Colonic mucosa (tissue), 4 donors: ENCODE results near the gene CALM1. TPM values are rescaled to one million over a fixed set of nuclear protein-coding genes. Genes with fewer than 3 reads are reported as not detected.

Experiments
- DNase-seq: peaks from one replicate; pipeline ENCODE4 v3.0.0-alpha.2; 2020
- H3K27ac ChIP-seq: fragments of 200-600 bp; one replicate; pipeline ENCODE4 v1.8.0; 2021
- H3K27me3 ChIP-seq: fragments of 200-600 bp; one replicate; pipeline ENCODE4 v1.8.0; 2021
- H3K36me3 ChIP-seq: fragments of 200-600 bp; one replicate; pipeline ENCODE4 v1.8.0; 2021
- H3K4me1 ChIP-seq: fragments of 200-600 bp; one replicate; pipeline ENCODE4 v1.8.0; 2021; ENCODE audit warnings: mild to moderate bottlenecking
- H3K4me3 ChIP-seq: fragments of 200-600 bp; one replicate; pipeline ENCODE4 v1.8.0; 2021
- H3K9ac ChIP-seq, 2 donors: one replicate each; pipeline ENCODE4 v1.7.0; 2013; ENCODE audit warnings: control low read depth in 2 of 2, low read depth in 2 of 2, low read length in 2 of 2
- H3K9me3 ChIP-seq: fragments of 200-600 bp; one replicate; pipeline ENCODE4 v1.8.0; 2021
- intact Hi-C: fragments of 100-400 bp; cut with DNase I; formaldehyde crosslinking; loops from one replicate; pipeline ENCODE4 v1.14.1; 2022
- total RNA-seq, 2 donors: library from RNA; stranded (reverse); fragmentation: NEBNext Ultra II Directional in 1 of 2; extraction: Animal tissue kit (Norgen Biotek cat#: 25700) in 1 of 2; gene quantifications; one replicate each; pipeline ENCODE4 v1.2.1, GENCODE V29; 2021
- TF ChIP-seq, protein P1 (sequence below): fragments of 200-600 bp; IDR thresholded peaks from one replicate; pipeline ENCODE4 v1.8.0; 2022; ENCODE audit warnings: antibody characterized with exemption, mild to moderate bottlenecking
- donor health status: healthy.
- donor health status: DM: no; HTN: no; CAD: no.
- donor health status: DM: no; HTN: no; CAD: no.

The CALM1 gene
- total RNA-seq, 2 donors from 2014 or later: 676 to 714 TPM

DNA sequence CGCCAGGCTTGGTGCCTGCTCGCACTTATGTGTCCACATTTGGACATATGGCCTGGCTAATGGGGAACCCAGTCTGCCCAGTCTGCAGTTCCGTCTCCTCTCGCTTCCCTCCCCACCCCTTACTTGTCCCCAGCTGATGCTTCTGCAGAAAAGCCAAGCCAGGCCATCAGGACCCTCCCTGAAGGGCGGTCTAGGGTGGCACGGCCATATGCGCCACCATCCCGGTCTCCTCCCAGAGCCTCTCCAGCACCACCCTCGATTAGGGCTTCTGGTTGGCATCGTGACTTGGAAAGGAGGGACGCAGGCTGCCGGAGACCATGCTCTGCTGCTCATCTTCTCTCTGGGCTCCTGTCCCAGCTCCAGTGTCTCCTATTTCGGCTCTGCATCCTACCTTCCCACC, 54.6 kb downstream of the CALM1 start:
- Histone ChIP-seq H3K27ac (no peak overlapping the region), H3K9me3 (no peaks in the 10 kb centered on the region), H3K36me3 (no peaks in the 10 kb centered on the region), H3K4me3 (no peak overlapping the region), H3K27me3 (no peaks in the 10 kb centered on the region), H3K4me1 (no peaks in the 10 kb centered on the region), H3K9ac (no peak overlapping the region)
- TF ChIP-seq, protein P1, sequence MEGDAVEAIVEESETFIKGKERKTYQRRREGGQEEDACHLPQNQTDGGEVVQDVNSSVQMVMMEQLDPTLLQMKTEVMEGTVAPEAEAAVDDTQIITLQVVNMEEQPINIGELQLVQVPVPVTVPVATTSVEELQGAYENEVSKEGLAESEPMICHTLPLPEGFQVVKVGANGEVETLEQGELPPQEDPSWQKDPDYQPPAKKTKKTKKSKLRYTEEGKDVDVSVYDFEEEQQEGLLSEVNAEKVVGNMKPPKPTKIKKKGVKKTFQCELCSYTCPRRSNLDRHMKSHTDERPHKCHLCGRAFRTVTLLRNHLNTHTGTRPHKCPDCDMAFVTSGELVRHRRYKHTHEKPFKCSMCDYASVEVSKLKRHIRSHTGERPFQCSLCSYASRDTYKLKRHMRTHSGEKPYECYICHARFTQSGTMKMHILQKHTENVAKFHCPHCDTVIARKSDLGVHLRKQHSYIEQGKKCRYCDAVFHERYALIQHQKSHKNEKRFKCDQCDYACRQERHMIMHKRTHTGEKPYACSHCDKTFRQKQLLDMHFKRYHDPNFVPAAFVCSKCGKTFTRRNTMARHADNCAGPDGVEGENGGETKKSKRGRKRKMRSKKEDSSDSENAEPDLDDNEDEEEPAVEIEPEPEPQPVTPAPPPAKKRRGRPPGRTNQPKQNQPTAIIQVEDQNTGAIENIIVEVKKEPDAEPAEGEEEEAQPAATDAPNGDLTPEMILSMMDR: no peak
- intact Hi-C loops: no loop called here
- no peak for DNase-seq

DNA sequence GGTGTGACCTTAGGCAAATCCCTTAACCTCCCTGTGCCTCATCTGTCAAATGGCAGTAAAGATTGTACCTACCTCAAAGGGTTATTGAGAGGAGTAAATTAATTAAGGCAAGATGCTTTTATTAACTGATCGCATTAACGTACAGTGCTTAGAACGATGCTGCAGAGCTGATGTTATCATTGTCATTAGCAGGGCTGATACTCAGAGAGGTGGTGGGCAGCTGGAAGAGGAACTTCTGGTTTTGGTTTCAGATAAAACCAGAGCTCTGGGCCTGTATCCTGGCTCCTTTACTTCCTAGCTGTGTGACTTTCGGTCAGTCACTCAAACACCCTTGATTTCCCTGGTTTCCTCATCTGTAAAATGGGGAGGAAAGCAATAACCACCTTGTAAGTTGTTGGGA, 55.1 kb downstream of the CALM1 start:
- no peaks in the 10 kb centered on the region for H3K4me1 ChIP-seq
- H3K9me3 ChIP-seq: no peaks in the 10 kb centered on the region
- H3K9ac ChIP-seq: no peak overlapping the region
- TF ChIP-seq, protein P1: no peak
- H3K27ac ChIP-seq: no peak overlapping the region
- no peaks in the 10 kb centered on the region for H3K27me3 ChIP-seq
- H3K4me3 ChIP-seq: no peak overlapping the region
- DNase-seq: no peak
- no peaks in the 10 kb centered on the region for H3K36me3 ChIP-seq
- intact Hi-C loops: no loop called here

DNA sequence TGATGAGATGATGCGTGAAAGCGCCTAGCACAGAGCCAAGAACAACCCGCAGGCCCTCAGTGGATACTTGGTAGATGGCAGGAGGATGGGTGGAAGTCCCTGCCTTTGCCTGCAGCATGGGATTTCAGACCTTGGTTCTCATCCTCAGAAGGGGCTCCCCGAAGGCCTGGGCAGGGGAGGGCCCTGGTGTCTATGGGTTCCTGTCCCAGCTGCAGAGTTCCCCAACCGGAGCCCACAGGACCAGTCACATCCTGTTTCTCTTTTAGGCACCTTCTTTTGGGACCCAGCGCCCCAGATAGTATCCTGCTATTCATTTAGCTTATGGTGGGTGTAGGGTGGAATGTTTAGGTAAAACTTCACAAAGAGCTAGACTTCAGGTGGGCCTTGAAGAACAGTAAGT, 55.5 kb downstream of the CALM1 start:
- H3K4me1 ChIP-seq: no peaks in the 10 kb centered on the region
- no peak for DNase-seq
- no peak overlapping the region for H3K4me3 ChIP-seq
- no peak overlapping the region for H3K27ac ChIP-seq
- intact Hi-C loops: no loop called here
- no peak overlapping the region for H3K9ac ChIP-seq
- TF ChIP-seq, protein P1: no peak
- H3K27me3 ChIP-seq: no peaks in the 10 kb centered on the region
- no peaks in the 10 kb centered on the region for H3K9me3 ChIP-seq
- no peaks in the 10 kb centered on the region for H3K36me3 ChIP-seq

DNA sequence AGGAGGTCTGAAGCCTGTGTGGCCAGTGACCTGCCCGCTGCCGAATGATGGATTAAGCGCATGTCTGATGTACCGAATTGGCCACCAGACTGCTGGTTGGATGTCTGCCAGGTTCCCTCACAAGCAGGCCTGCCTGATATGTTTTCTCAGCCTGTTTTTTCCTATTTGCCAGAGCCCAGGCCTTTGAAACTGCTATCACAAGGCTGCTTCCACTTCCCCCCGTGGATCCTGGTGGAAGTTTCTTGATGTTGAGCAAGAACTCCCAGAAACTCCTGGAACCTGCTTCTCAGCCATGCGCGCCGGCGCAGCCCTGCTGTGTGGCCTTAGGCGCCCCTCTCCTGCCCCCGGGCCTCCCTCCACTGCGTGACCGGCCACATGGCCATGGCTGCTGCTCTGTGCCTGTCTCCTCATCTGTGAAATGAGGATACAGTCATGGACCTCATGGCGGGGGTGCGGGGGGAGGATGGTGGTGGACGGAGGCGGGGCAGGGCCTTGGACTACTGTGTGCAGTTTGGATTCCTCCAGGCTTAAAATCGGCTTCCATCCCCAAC, 56.6 kb downstream of the CALM1 start:
- Histone ChIP-seq H3K27ac (no peak overlapping the region), H3K4me1 (no peaks in the 10 kb centered on the region), H3K9ac (peak overlapping the region in 1 of 2 donors; percentile 66), H3K9me3 (no peaks in the 10 kb centered on the region), H3K36me3 (no peaks in the 10 kb centered on the region), H3K27me3 (no peaks in the 10 kb centered on the region), H3K4me3 (no peak overlapping the region)
- TF ChIP-seq, protein P1: no peak
- DNase-seq: no peak
- intact Hi-C loops: no loop called here

DNA sequence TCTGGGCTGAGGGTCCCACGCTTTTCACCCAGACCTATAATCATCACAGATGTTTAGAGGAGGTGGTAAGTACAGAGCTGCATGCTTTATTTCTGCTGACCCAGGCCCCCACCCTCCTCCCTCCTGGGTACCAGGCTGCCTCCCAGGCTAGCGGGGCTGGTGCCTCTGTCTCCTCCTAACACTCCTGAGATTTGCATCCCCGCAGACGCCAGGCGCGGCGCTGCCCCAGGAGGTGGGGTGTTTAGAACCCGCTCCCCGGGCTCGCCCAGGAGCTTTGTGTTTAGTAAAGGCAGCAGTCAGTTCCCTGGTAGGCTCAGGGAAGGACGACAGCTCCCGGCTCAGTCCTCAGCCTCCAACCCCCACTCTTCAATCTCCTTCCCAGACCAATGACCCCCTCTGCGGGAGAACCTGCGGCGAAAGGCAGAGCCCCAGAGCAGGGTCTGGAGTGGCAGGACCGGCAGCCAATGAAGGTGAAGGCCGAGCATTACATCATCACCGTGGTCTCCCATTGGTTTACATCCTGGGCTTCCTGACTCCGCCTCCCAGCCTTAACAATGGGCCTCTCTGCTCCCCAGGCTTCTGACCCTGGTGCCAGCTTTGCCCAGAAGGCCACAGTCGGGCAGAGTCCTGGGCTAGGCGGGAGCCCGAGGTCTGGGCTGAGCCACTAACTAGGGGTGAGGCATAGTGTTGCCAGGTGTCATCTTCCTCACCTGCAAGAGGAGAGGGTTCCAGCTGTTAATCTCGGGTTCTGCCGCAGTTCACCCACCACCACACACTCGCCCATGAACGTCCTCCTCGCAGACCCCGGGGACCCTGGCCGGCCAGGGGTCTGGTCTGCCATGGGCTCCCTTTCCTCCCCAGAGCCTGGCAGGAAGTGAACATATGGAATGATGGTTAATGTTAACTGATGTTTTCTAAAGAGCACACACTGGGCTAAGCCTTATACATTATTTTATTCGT, 57.5 kb downstream of the CALM1 start:
- intact Hi-C loops: no loop called here
- no peaks in the 10 kb centered on the region for H3K36me3 ChIP-seq
- no peaks in the 10 kb centered on the region for H3K4me1 ChIP-seq
- H3K27me3 ChIP-seq: no peaks in the 10 kb centered on the region
- TF ChIP-seq, protein P1: no peak
- peak overlapping the region; percentile 30 for H3K4me3 ChIP-seq
- peak overlapping the region; percentile 27 for H3K27ac ChIP-seq
- peak overlapping the region; percentile 13 to 66 for H3K9ac ChIP-seq
- H3K9me3 ChIP-seq: no peaks in the 10 kb centered on the region
- DNase-seq: peak; percentile 91
